Thyroid gland (tissue), 4 donors: ENCODE data around the gene NDUFA11. TPM values are rescaled to one million over a fixed set of nuclear protein-coding genes. Genes with fewer than 3 reads are reported as not detected.

Source experiments
- DNase-seq, 2 donors: peaks; one replicate each; pipeline ENCODE4 v3.0.0-alpha.2; 2019
- H3K27ac ChIP-seq, 3 donors: fragments of 200-600 bp; sonication (generic); 1 replicate in 2 of 3; 2 replicates in 1 of 3; pipeline ENCODE4 v1.5.1; 2016 to 2019; ENCODE audit warnings: mild to moderate bottlenecking in 1 of 3, moderate library complexity in 1 of 3
- H3K27me3 ChIP-seq: fragments of 200-600 bp; sonication (generic); one replicate; pipeline ENCODE4 v1.5.1; 2019
- H3K36me3 ChIP-seq, 2 donors: fragments of 200-600 bp; sonication (generic); one replicate each; pipeline ENCODE4 v1.5.1; 2016 to 2019
- H3K4me1 ChIP-seq, 2 donors: fragments of 200-600 bp; sonication (generic); one replicate each; pipeline ENCODE4 v1.5.1; 2017 to 2019
- H3K4me3 ChIP-seq, 3 donors: fragments of 200-600 bp; sonication (generic); replicated peaks in 1 of 3; 1 replicate in 2 of 3; 2 replicates in 1 of 3; pipeline ENCODE4 v1.5.1; 2016; ENCODE audit warnings: mild to moderate bottlenecking in 1 of 3
- H3K9me3 ChIP-seq: fragments of 200-600 bp; sonication (generic); one replicate; pipeline ENCODE4 v1.5.1; 2017
- POLR2A ChIP-seq, 2 donors: fragments of 450-650 bp; IDR thresholded peaks; one replicate each; pipeline ENCODE4 v1.6.1; 2017; ENCODE audit warnings: antibody characterized with exemption in 2 of 2, mild to moderate bottlenecking in 2 of 2, moderate library complexity in 1 of 2
- WGBS, 2 donors: methylation state at CpG; one replicate each; pipeline ENCODE4 v1.1.5; 2017; 5-methylcytosine and 5-hydroxymethylcytosine counted together
- intact Hi-C: fragments of 100-400 bp; cut with DNase I; formaldehyde crosslinking; loops from one replicate; pipeline ENCODE4 v1.15.1; 2023
- total RNA-seq, 4 donors: library from RNA; depleted of rRNA; stranded (reverse); fragments of >200 nt; gene quantifications; one replicate each; pipeline ENCODE4 v1.2.3, GENCODE V29; 2016
- TF ChIP-seq, protein P1 (sequence below), 6 experiments: fragments of 200-600 bp in 3 of 6; fragments of 450-650 bp in 3 of 6; sonication (generic) in 3 of 6; IDR thresholded peaks; one replicate each; pipeline ENCODE4 v1.5.1; 2016 to 2019; ENCODE audit warnings: antibody characterized with exemption in 6 of 6, mild to moderate bottlenecking in 2 of 6, inconsistent platforms in 1 of 6, moderate library complexity in 1 of 6

The NDUFA11 gene
- total RNA-seq, 4 donors from 2014 or later, result 115 to 325 (median 195) TPM

DNA sequence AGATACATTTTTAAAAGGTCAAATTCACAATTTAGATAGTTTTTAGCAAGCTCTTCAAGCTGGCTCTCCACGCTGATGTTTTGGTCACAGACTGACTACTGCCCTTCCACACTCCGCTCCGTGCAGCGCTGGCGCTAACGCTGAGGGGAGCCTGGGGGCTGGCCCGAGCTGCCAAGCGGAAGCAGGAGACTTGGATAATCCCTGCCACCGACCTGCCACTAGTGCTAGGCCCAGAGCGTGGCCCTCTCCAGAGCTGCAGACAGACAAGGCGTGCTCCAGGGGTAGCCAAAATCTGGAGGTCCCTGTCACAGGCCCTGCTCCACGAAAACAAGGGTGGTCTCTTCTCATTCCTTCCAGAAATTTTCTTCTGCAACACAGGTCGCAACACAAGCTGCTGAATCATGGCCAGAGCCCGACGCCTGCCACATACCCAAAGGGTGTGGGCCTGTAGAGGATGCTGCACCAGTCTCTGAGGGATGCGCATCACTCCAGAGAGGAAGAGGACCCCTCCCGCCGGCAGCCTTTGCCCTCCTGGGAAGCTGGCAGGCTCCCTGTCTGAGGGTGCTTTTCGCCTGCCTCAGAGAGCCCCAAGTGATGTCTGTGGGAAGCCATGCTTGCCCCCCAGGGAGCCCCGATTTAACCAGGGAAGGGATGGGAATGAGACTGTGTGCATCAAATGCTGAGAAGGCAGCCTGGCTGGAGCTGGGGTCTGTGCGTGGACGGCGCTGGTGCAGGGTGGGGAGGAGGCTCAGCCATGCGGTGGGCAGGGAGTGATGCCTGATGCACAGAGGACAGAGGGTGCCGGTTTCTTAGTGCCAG is 32.1 kb upstream of the NDUFA11 start:
- Histone ChIP-seq H3K36me3 (peaks cover 24 to 26% of the 10 kb centered on the region in 2 donors), H3K4me1 (peaks cover 8 to 20% of the 10 kb centered on the region in 2 donors), H3K27me3 (no peaks in the 10 kb centered on the region), H3K9me3 (no peaks in the 10 kb centered on the region), H3K27ac (no peak overlapping the region), H3K4me3 (no peak overlapping the region)
- intact Hi-C loops, result no loop called here
- TF ChIP-seq, protein P1, sequence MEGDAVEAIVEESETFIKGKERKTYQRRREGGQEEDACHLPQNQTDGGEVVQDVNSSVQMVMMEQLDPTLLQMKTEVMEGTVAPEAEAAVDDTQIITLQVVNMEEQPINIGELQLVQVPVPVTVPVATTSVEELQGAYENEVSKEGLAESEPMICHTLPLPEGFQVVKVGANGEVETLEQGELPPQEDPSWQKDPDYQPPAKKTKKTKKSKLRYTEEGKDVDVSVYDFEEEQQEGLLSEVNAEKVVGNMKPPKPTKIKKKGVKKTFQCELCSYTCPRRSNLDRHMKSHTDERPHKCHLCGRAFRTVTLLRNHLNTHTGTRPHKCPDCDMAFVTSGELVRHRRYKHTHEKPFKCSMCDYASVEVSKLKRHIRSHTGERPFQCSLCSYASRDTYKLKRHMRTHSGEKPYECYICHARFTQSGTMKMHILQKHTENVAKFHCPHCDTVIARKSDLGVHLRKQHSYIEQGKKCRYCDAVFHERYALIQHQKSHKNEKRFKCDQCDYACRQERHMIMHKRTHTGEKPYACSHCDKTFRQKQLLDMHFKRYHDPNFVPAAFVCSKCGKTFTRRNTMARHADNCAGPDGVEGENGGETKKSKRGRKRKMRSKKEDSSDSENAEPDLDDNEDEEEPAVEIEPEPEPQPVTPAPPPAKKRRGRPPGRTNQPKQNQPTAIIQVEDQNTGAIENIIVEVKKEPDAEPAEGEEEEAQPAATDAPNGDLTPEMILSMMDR (IDR thresholded peaks at IDR 0.05), result no peak
- no peak for TF ChIP-seq POLR2A (IDR thresholded peaks at IDR 0.05)
- WGBS, 2 donors, result 84 to 85% methylated on average over 22 to 23 of the region's 25 CpGs
- no peak for DNase-seq

DNA sequence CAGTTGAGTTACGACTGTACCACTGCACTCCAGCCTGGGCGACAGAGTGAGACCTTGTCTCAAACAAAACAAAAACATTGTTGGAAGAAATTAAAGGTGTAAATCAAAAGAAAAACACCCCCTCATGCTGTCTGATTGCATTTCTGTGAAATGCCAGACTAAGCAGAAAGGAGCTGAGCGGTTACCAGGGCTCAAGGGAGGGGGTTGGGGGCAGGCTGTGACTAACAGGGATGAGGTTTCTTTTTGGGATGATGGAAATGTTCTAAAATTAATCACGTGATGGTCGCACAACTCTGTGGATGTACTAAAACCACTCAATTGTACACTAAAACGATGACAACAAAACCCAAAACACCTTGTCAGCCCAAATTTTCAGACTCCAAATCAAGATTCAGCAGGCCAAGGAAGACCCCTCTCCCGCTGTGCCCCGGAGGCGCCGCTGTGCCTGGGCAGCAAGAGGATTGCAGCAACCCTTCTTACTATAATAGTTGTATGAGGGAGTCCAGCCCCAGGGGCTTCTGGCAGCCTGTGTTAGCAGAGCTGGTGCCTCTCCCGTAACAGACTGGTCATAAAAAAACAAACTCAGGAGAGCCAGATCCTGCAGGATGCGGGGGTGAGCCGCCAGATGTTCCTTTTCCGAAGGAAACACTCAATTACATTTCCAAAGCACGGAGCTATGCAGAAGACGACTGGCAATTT is 31.3 kb upstream of the NDUFA11 start:
- intact Hi-C loops, result no loop called here
- Histone ChIP-seq H3K4me1 (peaks cover 8 to 20% of the 10 kb centered on the region in 2 donors), H3K9me3 (no peaks in the 10 kb centered on the region), H3K27ac (peak overlapping the region in 1 of 3 donors; percentile 52), H3K27me3 (no peaks in the 10 kb centered on the region), H3K36me3 (peaks cover 24 to 26% of the 10 kb centered on the region in 2 donors), H3K4me3 (no peak overlapping the region)
- TF ChIP-seq POLR2A (IDR thresholded peaks at IDR 0.05), result no peak
- TF ChIP-seq, protein P1 (IDR thresholded peaks at IDR 0.05), result no peak
- WGBS, 2 donors, result 58 to 60% methylated on average over 16 of the region's 16 CpGs
- DNase-seq, result peak in 1 of 2 donors; percentile 23

GRCh38 chr19:5934069-5934401 is 30.4 kb upstream of the NDUFA11 start:
- peaks cover 24 to 32% of the 10 kb centered on the region in 2 donors for H3K36me3 ChIP-seq
- no peaks in the 10 kb centered on the region for H3K9me3 ChIP-seq
- WGBS, 2 donors, result 79 to 80% methylated on average over 5 of the region's 5 CpGs
- H3K4me1 ChIP-seq, result peaks cover 8 to 20% of the 10 kb centered on the region in 2 donors
- no peak for DNase-seq
- H3K27ac ChIP-seq, result peak overlapping the region in 1 of 3 donors; percentile 20
- no peak overlapping the region for H3K4me3 ChIP-seq
- intact Hi-C loops, result no loop called here
- TF ChIP-seq POLR2A (IDR thresholded peaks at IDR 0.05), result no peak
- TF ChIP-seq, protein P1 (IDR thresholded peaks at IDR 0.05), result no peak
- H3K27me3 ChIP-seq, result no peaks in the 10 kb centered on the region

GRCh38 chr19:5933391-5934068 is 29.9 kb upstream of the NDUFA11 start:
- TF ChIP-seq POLR2A (IDR thresholded peaks at IDR 0.05), result no peak
- TF ChIP-seq, protein P1 (IDR thresholded peaks at IDR 0.05), result no peak
- H3K9me3 ChIP-seq, result no peaks in the 10 kb centered on the region
- H3K4me1 ChIP-seq, result peaks cover 8 to 20% of the 10 kb centered on the region in 2 donors
- no peaks in the 10 kb centered on the region for H3K27me3 ChIP-seq
- intact Hi-C loops, result no loop called here
- no peak overlapping the region for H3K4me3 ChIP-seq
- H3K36me3 ChIP-seq, result peaks cover 27 to 37% of the 10 kb centered on the region in 2 donors
- WGBS, 2 donors, result 81 to 86% methylated on average over 14 to 15 of the region's 20 CpGs
- no peak overlapping the region for H3K27ac ChIP-seq
- DNase-seq, result no peak
